ENCODE data around the gene ARGLU1. TPM values are rescaled to one million over a fixed set of nuclear protein-coding genes. Genes with fewer than 3 reads are reported as not detected.

ARGLU1 gene
- total and polyA plus RNA-seq, 5 donors from 2014 or later: 25.7 to 235 (median 34.8) TPM

DNA sequence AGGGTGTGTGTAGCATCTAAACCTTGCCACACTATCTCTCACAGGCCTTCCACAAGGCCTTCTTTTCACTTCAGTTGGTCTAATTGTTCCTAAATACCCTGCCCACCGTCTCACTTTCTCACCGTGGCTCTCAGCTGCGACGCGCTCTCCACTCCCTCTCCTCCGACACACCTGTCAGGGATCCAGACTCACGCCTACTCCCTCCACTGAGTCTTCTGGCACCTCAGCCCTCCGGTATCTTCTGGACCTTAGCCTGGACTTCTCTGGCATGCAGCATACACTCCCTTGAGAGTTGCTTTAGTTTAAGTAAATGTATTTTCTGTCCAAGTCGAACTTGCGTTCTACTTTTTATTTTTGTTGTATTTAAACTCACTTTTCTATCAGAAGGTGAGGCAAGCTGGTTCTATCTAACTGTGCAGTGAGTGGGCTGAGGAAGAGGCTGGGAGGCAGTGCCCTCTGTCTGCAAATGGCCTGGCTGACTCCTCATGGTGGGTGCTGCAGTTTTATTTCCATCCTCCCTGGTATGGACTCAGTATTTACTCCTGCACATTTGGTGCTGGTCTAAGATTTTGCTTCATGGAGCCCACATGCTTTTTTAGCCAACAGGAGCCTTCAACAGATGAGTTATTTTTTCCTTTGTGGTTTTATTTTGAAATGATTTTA lies 28.5 kb upstream of the ARGLU1 start:
- Histone ChIP-seq H3K4me3 (ENCODE audit: low read depth, low read length) (no peak overlapping the region), H3K27ac (ENCODE audit: insufficient read depth, low read length, poor library complexity, severe bottlenecking) (no peak overlapping the region), H3K36me3 (ENCODE audit: control insufficient read depth, insufficient read depth, low read length) (no peaks in the 10 kb centered on the region), H3K27me3 (ENCODE audit: control insufficient read depth, insufficient read depth, low read length) (peaks cover 7% of the 10 kb centered on the region), H3K9me3 (ENCODE audit: control insufficient read depth in 2 of 2, low read length in 2 of 2) (no peaks in the 10 kb centered on the region), H3K4me1 (ENCODE audit: control insufficient read depth, insufficient read depth, low read length, poor library complexity, severe bottlenecking) (peaks cover 8% of the 10 kb centered on the region)
- H3K27ac Mint-ChIP-seq: no peak overlapping the region
- H3K4me1 Mint-ChIP-seq: peaks cover 6 to 11% (median 9%) of the 10 kb centered on the region in 4 donors
- no peak overlapping the region for H3K4me3 Mint-ChIP-seq
- H3K27me3 Mint-ChIP-seq: peaks cover 13% of the 10 kb centered on the region
- ATAC-seq (ENCODE audit: low read depth in 2 of 2): no peak
- H3K9me3 Mint-ChIP-seq: peaks cover 0 to 7% (median 0%) of the 10 kb centered on the region in 7 donors
- no peaks in the 10 kb centered on the region for H3K36me3 Mint-ChIP-seq
- no peak for DNase-seq

DNA sequence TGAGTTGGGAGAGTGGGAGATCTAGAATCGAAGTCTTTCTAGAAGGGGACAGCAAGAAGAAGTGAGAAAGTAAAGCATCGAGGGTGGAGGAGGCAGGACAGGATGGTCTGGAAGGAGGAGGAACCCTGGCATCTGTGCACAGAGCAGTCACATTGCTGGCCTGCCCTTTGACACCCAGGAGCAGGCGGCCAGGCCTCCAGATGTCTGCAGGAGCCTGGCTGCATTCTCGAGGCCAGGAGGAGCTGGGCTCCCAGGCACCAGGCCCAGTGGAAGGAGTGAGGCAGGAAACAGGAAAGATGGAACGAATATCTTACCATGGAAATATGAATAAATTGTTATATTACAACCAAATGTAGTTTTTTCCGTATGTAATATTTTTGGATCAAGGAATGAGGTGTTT lies 27.7 kb upstream of the ARGLU1 start:
- peaks cover 7% of the 10 kb centered on the region for H3K27me3 ChIP-seq (ENCODE audit: control insufficient read depth, insufficient read depth, low read length)
- Mint-ChIP-seq H3K4me3 (no peak overlapping the region), H3K9me3 (peaks cover 0 to 7% (median 0%) of the 10 kb centered on the region in 7 donors), H3K4me1 (peaks cover 6 to 11% (median 8%) of the 10 kb centered on the region in 4 donors), H3K27me3 (peaks cover 13% of the 10 kb centered on the region), H3K36me3 (no peaks in the 10 kb centered on the region), H3K27ac (peak overlapping the region in 1 of 3 donors; percentile 40)
- H3K4me3 ChIP-seq (ENCODE audit: low read depth, low read length): no peak overlapping the region
- no peaks in the 10 kb centered on the region for H3K36me3 ChIP-seq (ENCODE audit: control insufficient read depth, insufficient read depth, low read length)
- no peak for ATAC-seq (ENCODE audit: low read depth in 2 of 2)
- H3K9me3 ChIP-seq (ENCODE audit: control insufficient read depth in 2 of 2, low read length in 2 of 2): no peaks in the 10 kb centered on the region
- no peak for DNase-seq
- peaks cover 8% of the 10 kb centered on the region for H3K4me1 ChIP-seq (ENCODE audit: control insufficient read depth, insufficient read depth, low read length, poor library complexity, severe bottlenecking)
- H3K27ac ChIP-seq (ENCODE audit: insufficient read depth, low read length, poor library complexity, severe bottlenecking): no peak overlapping the region

DNA sequence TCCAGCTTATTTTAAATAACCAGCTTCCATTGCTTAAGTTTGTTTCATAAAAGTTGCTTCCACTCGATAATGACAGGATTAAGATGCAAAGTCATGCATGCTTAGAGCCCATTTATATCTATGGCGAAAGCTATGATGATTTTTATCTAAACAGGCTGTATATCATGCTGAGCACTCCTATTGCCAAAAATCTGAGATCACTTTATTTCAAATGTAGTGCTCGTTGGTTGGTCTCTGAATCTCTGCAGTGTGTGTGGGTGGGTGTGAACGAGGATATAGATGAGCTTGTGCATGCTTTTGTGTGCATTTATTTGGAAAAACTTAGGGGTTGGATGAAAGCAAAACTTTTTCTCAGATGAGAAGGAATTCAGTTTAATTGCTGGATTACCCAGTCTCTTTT lies 27.0 kb upstream of the ARGLU1 start:
- ATAC-seq (ENCODE audit: low read depth in 2 of 2): no peak
- Histone ChIP-seq H3K36me3 (ENCODE audit: control insufficient read depth, insufficient read depth, low read length) (no peaks in the 10 kb centered on the region), H3K4me1 (ENCODE audit: control insufficient read depth, insufficient read depth, low read length, poor library complexity, severe bottlenecking) (peaks cover 2% of the 10 kb centered on the region), H3K27ac (ENCODE audit: insufficient read depth, low read length, poor library complexity, severe bottlenecking) (no peak overlapping the region), H3K9me3 (ENCODE audit: control insufficient read depth in 2 of 2, low read length in 2 of 2) (no peaks in the 10 kb centered on the region), H3K27me3 (ENCODE audit: control insufficient read depth, insufficient read depth, low read length) (peaks cover 7% of the 10 kb centered on the region), H3K4me3 (ENCODE audit: low read depth, low read length) (no peak overlapping the region)
- no peak for DNase-seq
- peaks cover 1 to 7% (median 2%) of the 10 kb centered on the region in 4 donors for H3K4me1 Mint-ChIP-seq
- peaks cover 13% of the 10 kb centered on the region for H3K27me3 Mint-ChIP-seq
- H3K27ac Mint-ChIP-seq: peak overlapping the region in 1 of 3 donors; percentile 40
- H3K9me3 Mint-ChIP-seq: peaks cover 0 to 7% (median 0%) of the 10 kb centered on the region in 7 donors
- H3K4me3 Mint-ChIP-seq: no peak overlapping the region
- no peaks in the 10 kb centered on the region for H3K36me3 Mint-ChIP-seq

DNA sequence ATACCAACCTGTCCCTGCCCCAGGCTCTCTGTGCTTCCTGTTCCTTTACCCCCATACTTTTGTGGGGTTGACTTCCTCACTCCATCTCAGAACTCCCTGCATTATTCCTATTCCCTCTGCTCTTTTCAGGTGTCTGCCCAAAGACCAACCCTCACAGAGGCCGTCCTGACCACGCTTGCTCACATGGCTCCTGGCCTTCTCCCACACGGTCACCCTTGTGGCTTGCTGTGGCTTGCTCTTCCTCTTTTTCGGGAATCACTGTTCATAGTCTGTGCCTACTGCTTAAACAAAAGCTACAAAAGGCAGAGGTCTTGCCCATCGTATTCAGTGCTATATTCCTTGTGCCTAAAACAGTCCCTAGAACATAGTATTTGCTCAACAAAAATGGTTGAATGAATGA lies 25.2 kb upstream of the ARGLU1 start:
- DNase-seq (no peak), ATAC-seq (ENCODE audit: low read depth in 2 of 2) (no peak)
- no peaks in the 10 kb centered on the region for H3K4me1 ChIP-seq (ENCODE audit: control insufficient read depth, insufficient read depth, low read length, poor library complexity, severe bottlenecking)
- no peaks in the 10 kb centered on the region for H3K36me3 ChIP-seq (ENCODE audit: control insufficient read depth, insufficient read depth, low read length)
- Mint-ChIP-seq H3K4me1 (peaks cover 0 to 8% (median 0%) of the 10 kb centered on the region in 4 donors), H3K4me3 (no peak overlapping the region), H3K36me3 (no peaks in the 10 kb centered on the region), H3K9me3 (peaks cover 0 to 11% (median 0%) of the 10 kb centered on the region in 7 donors), H3K27ac (no peak overlapping the region), H3K27me3 (peaks cover 13% of the 10 kb centered on the region)
- H3K27me3 ChIP-seq (ENCODE audit: control insufficient read depth, insufficient read depth, low read length): peaks cover 7% of the 10 kb centered on the region
- H3K9me3 ChIP-seq (ENCODE audit: control insufficient read depth in 2 of 2, low read length in 2 of 2): no peaks in the 10 kb centered on the region
- H3K27ac ChIP-seq (ENCODE audit: insufficient read depth, low read length, poor library complexity, severe bottlenecking): no peak overlapping the region
- no peak overlapping the region for H3K4me3 ChIP-seq (ENCODE audit: low read depth, low read length)

DNA sequence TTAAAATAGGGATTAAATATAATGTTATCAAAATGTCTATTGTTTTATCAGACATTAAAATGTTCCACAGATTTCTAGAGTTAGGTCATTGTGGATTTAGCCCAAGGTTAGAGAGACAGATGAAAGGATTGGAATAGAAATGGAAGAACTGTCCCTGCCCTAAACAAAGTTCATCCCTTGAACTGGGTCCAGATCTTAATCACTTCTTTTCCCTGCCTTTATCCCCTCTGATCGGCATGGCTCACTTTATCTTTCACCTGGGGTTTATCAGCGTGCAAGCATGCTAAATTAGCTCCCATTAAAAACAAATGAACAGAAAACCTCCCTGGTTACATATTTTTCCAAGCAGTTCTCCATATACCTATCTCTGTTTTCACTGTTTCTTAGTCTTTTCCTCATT lies 23.4 kb upstream of the ARGLU1 start:
- DNase-seq (no peak), ATAC-seq (ENCODE audit: low read depth in 2 of 2) (no peak)
- Histone ChIP-seq H3K27ac (ENCODE audit: insufficient read depth, low read length, poor library complexity, severe bottlenecking) (no peak overlapping the region), H3K9me3 (ENCODE audit: control insufficient read depth in 2 of 2, low read length in 2 of 2) (peaks cover 0 to 1% of the 10 kb centered on the region in 2 experiments), H3K4me3 (ENCODE audit: low read depth, low read length) (no peak overlapping the region), H3K36me3 (ENCODE audit: control insufficient read depth, insufficient read depth, low read length) (no peaks in the 10 kb centered on the region), H3K4me1 (ENCODE audit: control insufficient read depth, insufficient read depth, low read length, poor library complexity, severe bottlenecking) (no peaks in the 10 kb centered on the region), H3K27me3 (ENCODE audit: control insufficient read depth, insufficient read depth, low read length) (peaks cover 9% of the 10 kb centered on the region)
- no peak overlapping the region for H3K4me3 Mint-ChIP-seq
- no peaks in the 10 kb centered on the region for H3K36me3 Mint-ChIP-seq
- H3K27ac Mint-ChIP-seq: no peak overlapping the region
- peaks cover 2 to 20% (median 5%) of the 10 kb centered on the region in 4 donors for H3K4me1 Mint-ChIP-seq
- H3K27me3 Mint-ChIP-seq: peaks cover 13% of the 10 kb centered on the region
- peaks cover 2 to 15% (median 8%) of the 10 kb centered on the region in 7 donors for H3K9me3 Mint-ChIP-seq

DNA sequence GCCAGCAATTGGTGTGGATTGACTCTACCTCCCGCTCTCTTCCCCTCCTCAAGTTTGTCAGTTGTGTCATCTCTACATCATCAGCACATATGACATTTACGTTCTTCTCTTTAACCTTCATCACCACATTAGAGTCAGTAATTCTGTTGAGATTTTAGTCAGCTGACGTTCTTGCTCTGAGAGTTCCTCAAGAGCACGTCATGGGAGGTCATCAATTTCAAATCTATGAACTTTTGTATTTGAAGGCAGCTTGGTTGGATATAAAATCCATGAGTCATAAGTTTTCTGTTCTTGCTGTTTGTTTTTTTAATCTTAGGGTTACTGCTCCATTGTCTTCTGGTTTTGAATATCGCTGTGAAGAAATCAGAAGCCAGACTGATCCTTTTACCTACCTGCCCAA lies 21.8 kb upstream of the ARGLU1 start:
- H3K27ac ChIP-seq (ENCODE audit: insufficient read depth, low read length, poor library complexity, severe bottlenecking): no peak overlapping the region
- no peak for ATAC-seq (ENCODE audit: low read depth in 2 of 2)
- no peak overlapping the region for H3K27ac Mint-ChIP-seq
- no peak overlapping the region for H3K4me3 ChIP-seq (ENCODE audit: low read depth, low read length)
- H3K4me1 Mint-ChIP-seq: peaks cover 2 to 20% (median 5%) of the 10 kb centered on the region in 4 donors
- H3K27me3 Mint-ChIP-seq: peaks cover 13% of the 10 kb centered on the region
- peaks cover 9% of the 10 kb centered on the region for H3K27me3 ChIP-seq (ENCODE audit: control insufficient read depth, insufficient read depth, low read length)
- H3K9me3 ChIP-seq (ENCODE audit: control insufficient read depth in 2 of 2, low read length in 2 of 2): peaks cover 7 to 15% of the 10 kb centered on the region in 2 experiments
- H3K4me1 ChIP-seq (ENCODE audit: control insufficient read depth, insufficient read depth, low read length, poor library complexity, severe bottlenecking): no peaks in the 10 kb centered on the region
- no peaks in the 10 kb centered on the region for H3K36me3 ChIP-seq (ENCODE audit: control insufficient read depth, insufficient read depth, low read length)
- no peak overlapping the region for H3K4me3 Mint-ChIP-seq
- peaks cover 6 to 30% (median 16%) of the 10 kb centered on the region in 7 donors for H3K9me3 Mint-ChIP-seq
- DNase-seq: no peak
- no peaks in the 10 kb centered on the region for H3K36me3 Mint-ChIP-seq

DNA sequence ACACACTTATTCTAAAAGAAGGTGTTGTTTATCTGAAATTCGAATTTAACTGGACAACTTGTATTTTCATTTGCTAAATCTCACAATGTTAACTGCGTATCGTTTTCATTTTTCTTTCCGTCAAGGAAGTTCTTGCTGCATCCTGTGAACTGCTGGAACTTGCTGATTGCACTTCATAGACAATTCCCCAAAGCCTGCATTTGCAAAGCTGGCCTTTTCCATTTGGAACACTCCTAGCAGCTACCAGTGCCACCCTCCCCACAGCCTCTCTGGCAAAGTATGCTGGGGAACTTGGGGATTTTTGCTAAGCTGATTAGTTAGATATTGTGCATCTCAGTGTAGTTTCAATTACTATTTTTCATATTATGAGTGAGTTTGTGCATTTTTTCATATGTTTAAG lies 20.4 kb upstream of the ARGLU1 start:
- Mint-ChIP-seq H3K27ac (no peak overlapping the region), H3K36me3 (no peaks in the 10 kb centered on the region), H3K9me3 (peaks cover 7 to 36% (median 16%) of the 10 kb centered on the region in 7 donors), H3K27me3 (peaks cover 13% of the 10 kb centered on the region), H3K4me3 (no peak overlapping the region), H3K4me1 (peaks cover 2 to 20% (median 5%) of the 10 kb centered on the region in 4 donors)
- H3K4me3 ChIP-seq (ENCODE audit: low read depth, low read length): no peak overlapping the region
- H3K9me3 ChIP-seq (ENCODE audit: control insufficient read depth in 2 of 2, low read length in 2 of 2): peaks cover 10 to 15% of the 10 kb centered on the region in 2 experiments
- peaks cover 6% of the 10 kb centered on the region for H3K27me3 ChIP-seq (ENCODE audit: control insufficient read depth, insufficient read depth, low read length)
- H3K36me3 ChIP-seq (ENCODE audit: control insufficient read depth, insufficient read depth, low read length): no peaks in the 10 kb centered on the region
- H3K27ac ChIP-seq (ENCODE audit: insufficient read depth, low read length, poor library complexity, severe bottlenecking): no peak overlapping the region
- no peaks in the 10 kb centered on the region for H3K4me1 ChIP-seq (ENCODE audit: control insufficient read depth, insufficient read depth, low read length, poor library complexity, severe bottlenecking)
- ATAC-seq (ENCODE audit: low read depth in 2 of 2) (no peak), DNase-seq (no peak)

DNA sequence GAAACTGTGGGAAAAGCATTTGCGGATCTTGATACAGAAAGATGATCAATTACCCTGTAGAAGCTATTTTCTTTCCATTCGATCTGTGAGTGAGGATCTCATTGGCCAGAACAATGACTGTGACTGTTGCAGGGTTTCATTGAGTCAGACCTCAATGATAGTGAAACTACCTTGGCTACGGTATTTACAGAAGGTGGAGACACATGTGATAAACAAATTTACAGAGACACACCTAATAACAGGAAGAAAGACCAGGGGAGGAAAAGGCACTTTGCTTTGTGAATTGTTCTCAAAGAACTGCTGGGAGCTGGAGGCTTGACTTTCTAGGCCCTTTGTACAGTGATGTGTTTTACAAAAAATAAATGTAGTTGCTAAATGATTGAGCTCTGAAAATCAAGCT lies 19.9 kb upstream of the ARGLU1 start:
- Histone ChIP-seq H3K9me3 (ENCODE audit: control insufficient read depth in 2 of 2, low read length in 2 of 2) (peaks cover 10 to 15% of the 10 kb centered on the region in 2 experiments), H3K4me1 (ENCODE audit: control insufficient read depth, insufficient read depth, low read length, poor library complexity, severe bottlenecking) (no peaks in the 10 kb centered on the region), H3K27ac (ENCODE audit: insufficient read depth, low read length, poor library complexity, severe bottlenecking) (no peak overlapping the region), H3K27me3 (ENCODE audit: control insufficient read depth, insufficient read depth, low read length) (peaks cover 6% of the 10 kb centered on the region), H3K4me3 (ENCODE audit: low read depth, low read length) (peak overlapping the region; percentile 34), H3K36me3 (ENCODE audit: control insufficient read depth, insufficient read depth, low read length) (no peaks in the 10 kb centered on the region)
- Mint-ChIP-seq H3K27ac (no peak overlapping the region), H3K27me3 (peaks cover 11% of the 10 kb centered on the region), H3K4me3 (peak overlapping the region in 1 of 4 donors; percentile 36), H3K9me3 (peaks cover 7 to 36% (median 13%) of the 10 kb centered on the region in 7 donors), H3K36me3 (no peaks in the 10 kb centered on the region), H3K4me1 (peaks cover 2 to 20% (median 5%) of the 10 kb centered on the region in 4 donors)
- ATAC-seq (ENCODE audit: low read depth in 2 of 2): no peak
- DNase-seq: peak in 1 of 3 donors; percentile 35

Data from CD4-positive, CD25-positive, alpha-beta regulatory T cell (primary cell).